B cell (primary cell): Measurements from ENCODE around the gene DGKQ. TPM values are rescaled to one million over a fixed set of nuclear protein-coding genes. Genes with fewer than 3 reads are reported as not detected.

Experiments used
- ATAC-seq: fragments of 200-7000 bp; cut with Tn5 transposase; one replicate; pipeline ENCODE4 v1.10.0; 2021; ENCODE audit warnings: low read depth, mild to moderate bottlenecking, moderate number of reproducible peaks, moderate library complexity
- CTCF ChIA-PET: fragments of 350-600 bp; sonication (Branson Sonifier 250); formaldehyde crosslinking; loops from one replicate; lab custom pipeline; 2021; ENCODE audit warnings: antibody characterized with exemption, inconsistent platforms; lab: Charles Lee
- POLR2A ChIA-PET: fragments of 350-600 bp; sonication (Branson Sonifier 250); formaldehyde crosslinking; loops from one replicate; lab custom pipeline; 2021; ENCODE audit warnings: antibody characterized with exemption; lab: Charles Lee
- DNase-seq: peaks from one replicate; pipeline ENCODE4 v3.0.0; 2013
- H2AFZ ChIP-seq: 2 replicates; pipeline ENCODE4 v1.6.1; 2012; ENCODE audit warnings: mild to moderate bottlenecking, low read depth, low read length; ENCODE audit not compliant: insufficient read depth, poor library complexity, severe bottlenecking
- H3K27ac ChIP-seq, 2 donors: 1 replicate in 1 of 2; 2 replicates in 1 of 2; pipeline ENCODE4 v1.5.1; 2012 to 2013; ENCODE audit warnings: low read length in 2 of 2, mild to moderate bottlenecking in 2 of 2, moderate library complexity in 1 of 2
- H3K27me3 ChIP-seq, 4 experiments: fragments of 200-600 bp in 1 of 4; sonication (generic) in 1 of 4; replicated peaks in 1 of 4; 1 replicate in 2 of 4; 2 replicates in 2 of 4; pipeline versions ENCODE4 v1.6.1 to v1.7.0; 2013 to 2016; ENCODE audit warnings: low read length in 3 of 4, mild to moderate bottlenecking in 2 of 4, mixed read lengths in 1 of 4, moderate library complexity in 1 of 4; ENCODE audit not compliant: insufficient read depth in 4 of 4, control insufficient read depth in 3 of 4; ENCODE audit errors: control extremely low read depth in 1 of 4
- H3K36me3 ChIP-seq, 2 experiments: replicated peaks in 1 of 2; 1 replicate in 1 of 2; 2 replicates in 1 of 2; pipeline versions ENCODE4 v1.6.1 to v1.7.1; 2013; ENCODE audit warnings: low read length in 1 of 2; ENCODE audit not compliant: insufficient read depth in 2 of 2, control insufficient read depth in 1 of 2; ENCODE audit errors: control extremely low read depth in 1 of 2, extremely low read depth in 1 of 2
- H3K4me1 ChIP-seq, 2 donors: fragments of 200-600 bp in 1 of 2; sonication (generic) in 1 of 2; 1 replicate in 1 of 2; 2 replicates in 1 of 2; pipeline versions ENCODE4 v1.5.1 to v1.6.1; 2013 to 2017; ENCODE audit warnings: low read length in 2 of 2; ENCODE audit not compliant: control insufficient read depth in 2 of 2, insufficient read depth in 2 of 2
- H3K4me2 ChIP-seq: replicated peaks from 2 replicates; pipeline ENCODE3; 2012; ENCODE audit warnings: mild to moderate bottlenecking, low read depth, low read length; ENCODE audit not compliant: poor library complexity, severe bottlenecking
- H3K4me3 ChIP-seq, 5 experiments: fragments of 200-600 bp in 1 of 5; sonication (generic) in 1 of 5; 1 replicate in 3 of 5; 2 replicates in 2 of 5; pipeline versions ENCODE4 v1.5.1 to v1.7.0; 2011 to 2016; ENCODE audit warnings: low read length in 4 of 5, mild to moderate bottlenecking in 4 of 5, low read depth in 2 of 5, control low read depth in 1 of 5, moderate library complexity in 1 of 5; ENCODE audit not compliant: insufficient read depth in 1 of 5; ENCODE audit errors: control extremely low read depth in 1 of 5, extremely low read depth in 1 of 5
- H3K79me2 ChIP-seq: fragments of 200-600 bp; sonication (generic); one replicate; pipeline ENCODE4 v1.6.0; 2016; ENCODE audit warnings: low read length; ENCODE audit not compliant: control insufficient read depth, insufficient read depth
- H3K9ac ChIP-seq: fragments of 200-600 bp; sonication (generic); 2 replicates; pipeline ENCODE4 v1.6.1; 2017; ENCODE audit warnings: mild to moderate bottlenecking, low read length, moderate library complexity
- H3K9me3 ChIP-seq, 3 donors: one replicate each; pipeline versions ENCODE4 v1.6.1 to v1.7.1; 2013; ENCODE audit warnings: low read length in 2 of 3; ENCODE audit not compliant: control insufficient read depth in 2 of 3, insufficient read depth in 1 of 3; ENCODE audit errors: control extremely low read depth in 1 of 3
- H4K20me1 ChIP-seq: 2 replicates; pipeline ENCODE4 v1.6.0; 2012; ENCODE audit warnings: mild to moderate bottlenecking, low read length; ENCODE audit not compliant: insufficient read depth, control insufficient read depth, poor library complexity, severe bottlenecking
- H3K27ac Mint-ChIP-seq: one replicate; pipeline ENCODE4 v1.8.0; 2021; ENCODE audit warnings: mixed read lengths
- H3K27me3 Mint-ChIP-seq: one replicate; pipeline ENCODE4 v1.8.0; 2021; ENCODE audit warnings: mixed read lengths
- H3K4me1 Mint-ChIP-seq: one replicate; pipeline ENCODE4 v1.8.0; 2021; ENCODE audit warnings: mixed read lengths
- H3K4me3 Mint-ChIP-seq: one replicate; pipeline ENCODE4 v1.8.0; 2021; ENCODE audit warnings: mixed read lengths
- H3K9me3 Mint-ChIP-seq: one replicate; pipeline ENCODE4 v1.8.0; 2022; ENCODE audit warnings: mixed read lengths; ENCODE audit not compliant: insufficient read depth
- CTCF ChIP-seq: fragments of 200-600 bp; IDR thresholded peaks from one replicate; pipeline ENCODE4 v1.8.0; 2022; ENCODE audit warnings: antibody characterized with exemption, mild to moderate bottlenecking
- EZH2 ChIP-seq: IDR thresholded peaks from 2 replicates; pipeline ENCODE4 v1.6.1; 2012; ENCODE audit warnings: borderline replicate concordance, low read depth, mild to moderate bottlenecking, moderate library complexity, low read length; ENCODE audit not compliant: insufficient read depth, poor library complexity, severe bottlenecking
- whole genome bisulfite sequencing: methylation state at CpG from one replicate; pipeline ENCODE4 v1.1.5; 2013; ENCODE audit warnings: missing lambda C conversion rate; ENCODE audit not compliant: insufficient coverage; 5-methylcytosine and 5-hydroxymethylcytosine counted together
- intact Hi-C: fragments of 100-400 bp; cut with micrococcal nuclease; formaldehyde crosslinking; loops from one replicate; pipeline ENCODE4 v1.10.0; 2022
- polyA plus RNA-seq: library from polyadenylated mRNA; depleted of rRNA; stranded (reverse); fragments of >200 nt; gene quantifications from 2 replicates; pipeline ENCODE4 v1.2.3, GENCODE V29; 2012
- total RNA-seq, 2 donors: library from RNA; stranded (reverse); fragments of 120-200 nt in 1 of 2; gene quantifications; 1 replicate in 1 of 2; 2 replicates in 1 of 2; pipeline versions ENCODE4 v1.2.3 to v1.2.4, GENCODE V29; 2013 to 2022

Gene DGKQ
- total and polyA plus RNA-seq, 2 donors (not counting 1 experiment from before 2014, with no cell fraction given): 22.6 to 30.4 TPM

GRCh38 chr4:986428-986878 lies 13.1 kb upstream of the DGKQ start:
- Histone ChIP-seq H3K27ac (peak overlapping the region; percentile 19 to 76), H3K79me2 (peaks cover 15% of the 10 kb centered on the region), H3K4me3 (peak overlapping the region; percentile 52 to 83 (median 68)), H3K9ac (peak overlapping the region; percentile 71), H4K20me1 (peaks cover 14% of the 10 kb centered on the region), H3K4me2 (peak overlapping the region; percentile 86), H3K36me3 (no peaks in the 10 kb centered on the region), H3K4me1 (peaks cover 25 to 26% of the 10 kb centered on the region in 2 donors), H3K9me3 (no peaks in the 10 kb centered on the region), H3K27me3 (no peaks in the 10 kb centered on the region), H2AFZ (peak overlapping the region; percentile 92)
- ATAC-seq: peak; percentile 3
- Mint-ChIP-seq H3K27ac (peak overlapping the region; percentile 88), H3K4me3 (peak overlapping the region; percentile 91), H3K27me3 (no peaks in the 10 kb centered on the region), H3K9me3 (no peaks in the 10 kb centered on the region), H3K4me1 (peaks cover 23% of the 10 kb centered on the region)
- under 1% methylated on average over 13 of the region's 14 CpGs for WGBS
- intact Hi-C loops: loop anchor here (2.0 to 10.0 kb wide), 5 partner anchors 24 to 742 kb away; partner anchors contain the start of gene FGFRL1
- TF ChIP-seq CTCF: no peak
- TF ChIP-seq EZH2: no peak
- ChIA-PET POLR2A (interaction anchor here (1.0 to 1.7 kb wide), 5 partner anchors 24 to 244 kb away, joined by 3 to 8 read pairs (median 4); partner anchors contain the start of genes GAK and TMEM175), CTCF (interaction anchor here (0.8 to 6.7 kb wide), 27 partner anchors 12 to 744 kb away, joined by 3 to 90 read pairs (median 4); partner anchors contain the start of genes ATP5ME, DGKQ, GAK and MYL5)
- no peak for DNase-seq
